GM21717 (cell line): Measurements from ENCODE around the gene DENND6B.
A peak's percentile ranks its signal among the peaks of the same experiment; 100 is the strongest.
"Not testable (repeated sequence)": the region's sequence is repeated elsewhere in the genome, so short reads cannot be mapped to it uniquely, and the experiment has no call there.

Experiments
- ATAC-seq: cut with Tn5 transposase; IDR thresholded peaks from one replicate; pipeline ENCODE4 v1.9.1; 2021; ENCODE audit warnings: mild to moderate bottlenecking, moderate library complexity; ENCODE audit not compliant: unreplicated experiment

Gene DENND6B, protein sequence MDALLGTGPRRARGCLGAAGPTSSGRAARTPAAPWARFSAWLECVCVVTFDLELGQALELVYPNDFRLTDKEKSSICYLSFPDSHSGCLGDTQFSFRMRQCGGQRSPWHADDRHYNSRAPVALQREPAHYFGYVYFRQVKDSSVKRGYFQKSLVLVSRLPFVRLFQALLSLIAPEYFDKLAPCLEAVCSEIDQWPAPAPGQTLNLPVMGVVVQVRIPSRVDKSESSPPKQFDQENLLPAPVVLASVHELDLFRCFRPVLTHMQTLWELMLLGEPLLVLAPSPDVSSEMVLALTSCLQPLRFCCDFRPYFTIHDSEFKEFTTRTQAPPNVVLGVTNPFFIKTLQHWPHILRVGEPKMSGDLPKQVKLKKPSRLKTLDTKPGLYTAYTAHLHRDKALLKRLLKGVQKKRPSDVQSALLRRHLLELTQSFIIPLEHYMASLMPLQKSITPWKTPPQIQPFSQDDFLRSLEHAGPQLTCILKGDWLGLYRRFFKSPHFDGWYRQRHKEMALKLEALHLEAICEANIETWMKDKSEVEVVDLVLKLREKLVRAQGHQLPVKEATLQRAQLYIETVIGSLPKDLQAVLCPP

DNA sequence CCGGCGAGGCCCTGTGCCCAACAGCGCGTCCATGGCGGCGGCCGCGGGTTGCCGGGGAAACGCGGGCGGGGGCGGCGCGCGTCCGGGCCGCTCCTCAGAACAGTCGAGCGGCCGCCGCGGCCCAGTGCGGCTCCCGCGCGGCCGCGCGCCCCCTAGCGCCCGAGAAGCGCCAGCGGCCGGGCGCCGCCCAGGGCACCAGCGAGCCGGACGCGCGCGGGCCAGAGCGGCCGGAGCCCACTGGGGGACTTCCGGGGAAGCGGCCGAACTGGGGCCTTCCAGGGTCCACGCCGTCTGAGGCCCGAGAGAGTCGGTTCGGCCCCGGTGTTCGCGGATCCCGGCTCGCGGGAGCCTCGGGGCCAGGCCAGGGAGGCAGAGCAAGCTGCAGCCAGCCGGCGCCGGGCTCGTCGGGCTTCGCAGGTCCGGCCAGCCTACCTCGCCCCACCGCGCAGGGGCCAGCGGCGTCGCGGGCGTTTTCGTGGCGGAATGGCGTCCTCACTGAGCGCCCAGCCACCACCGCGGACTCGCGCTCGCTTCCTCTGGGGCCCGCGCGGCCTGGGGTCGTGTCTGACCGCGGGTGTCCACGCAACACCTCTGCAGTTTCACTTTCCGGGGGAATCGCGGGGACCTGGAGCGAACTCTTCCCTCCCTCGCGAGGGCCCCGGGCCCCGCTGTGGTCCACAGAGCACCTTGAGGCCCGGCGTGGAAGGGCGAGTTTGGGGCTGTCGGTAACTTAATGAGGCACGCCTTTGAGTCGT, at the start of gene DENND6B:
TSS of gene DENND6B (minus strand) at position 57 of the 755 bp plus-strand sequence. CDS start at position 33, 24 bp downstream.
- peak; percentile 63 for ATAC-seq

DNA sequence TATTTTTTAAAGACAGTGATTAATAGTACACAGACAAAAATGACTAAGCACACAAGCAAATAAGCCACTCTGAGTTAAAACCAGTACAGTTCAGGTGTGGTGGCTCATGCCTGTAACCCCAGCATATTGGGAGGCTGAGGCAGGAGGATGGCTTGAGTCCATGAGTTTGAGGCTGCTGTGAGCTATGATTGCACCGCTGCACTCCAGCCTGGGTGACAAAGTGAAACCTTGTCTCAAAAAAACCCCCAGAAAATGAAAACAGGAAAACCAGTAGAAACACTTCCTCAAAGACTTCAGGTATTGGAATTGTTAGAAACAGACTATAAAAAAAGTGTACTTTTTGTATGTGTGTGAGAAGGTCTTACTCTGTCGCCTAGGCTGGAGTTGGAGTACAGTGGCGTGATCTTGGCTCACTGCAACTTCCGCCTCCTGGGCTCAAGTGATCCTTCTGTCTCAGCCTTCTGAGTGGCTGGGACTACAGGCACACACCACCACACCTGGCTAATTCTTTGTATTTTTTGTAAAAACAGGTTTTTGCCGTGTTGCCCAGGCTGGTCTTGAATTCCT, 49.4 kb upstream of the DENND6B start:
- no peak for ATAC-seq

DNA sequence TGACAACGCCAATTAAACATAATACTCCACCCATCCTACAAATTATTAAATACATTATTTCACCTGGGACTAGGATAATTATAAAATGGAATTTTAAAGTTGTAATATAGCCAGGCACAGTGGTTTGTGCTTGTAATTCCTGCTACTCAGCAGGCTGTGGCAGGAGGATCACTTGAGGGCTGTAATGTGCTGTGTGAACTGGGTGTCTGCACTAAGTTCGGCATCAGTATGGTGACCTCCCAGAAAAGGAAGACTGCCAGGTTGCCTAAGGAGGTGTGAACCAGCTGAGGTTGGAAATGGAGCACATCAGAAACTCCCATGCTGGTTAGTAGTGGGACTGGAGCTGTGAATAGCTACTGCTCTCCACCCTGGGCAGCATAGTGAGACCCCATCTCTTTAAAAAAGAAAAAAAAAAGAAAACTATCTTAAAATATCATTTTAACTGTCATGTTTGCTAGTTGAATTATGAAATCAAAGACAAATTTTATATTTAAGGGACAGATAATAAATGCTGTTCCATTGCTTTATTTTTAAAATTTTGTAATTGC, 44.4 kb upstream of the DENND6B start:
- ATAC-seq = no peak

DNA sequence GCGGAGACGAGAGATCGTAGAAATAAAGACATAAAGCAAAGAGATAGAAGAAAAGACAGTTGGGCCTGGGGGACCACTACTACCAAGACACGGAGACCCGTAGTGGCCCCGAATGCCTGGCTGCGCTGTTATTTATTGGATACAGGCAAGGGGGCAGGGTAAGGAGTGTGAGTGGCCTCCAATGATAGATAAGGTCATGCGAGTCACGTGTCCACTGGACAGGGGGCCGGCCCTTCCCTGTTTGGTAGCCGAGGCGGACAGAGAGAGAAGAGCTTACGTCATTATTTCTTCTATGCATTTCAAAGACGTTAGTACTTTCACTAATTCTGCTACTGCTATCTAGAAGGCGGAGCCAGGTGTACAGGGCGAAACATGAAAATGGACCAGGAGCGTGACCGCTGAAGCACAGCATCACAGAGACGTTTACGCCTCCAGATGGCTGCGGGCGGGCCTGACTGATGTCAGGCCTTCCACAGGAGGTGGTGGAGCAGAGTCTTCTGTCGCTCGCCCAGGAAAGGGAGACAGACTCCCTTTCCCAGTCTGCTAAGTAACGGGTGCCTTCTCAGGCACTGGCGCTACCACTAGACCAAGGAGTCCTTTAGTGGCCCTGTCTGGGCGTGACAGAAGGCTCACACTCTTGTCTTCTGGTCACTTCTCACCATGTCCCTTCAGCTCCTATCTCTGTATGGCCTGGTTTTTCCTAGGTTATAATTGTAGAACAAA, 41.1 kb upstream of the DENND6B start:
- ATAC-seq = no peak

DNA sequence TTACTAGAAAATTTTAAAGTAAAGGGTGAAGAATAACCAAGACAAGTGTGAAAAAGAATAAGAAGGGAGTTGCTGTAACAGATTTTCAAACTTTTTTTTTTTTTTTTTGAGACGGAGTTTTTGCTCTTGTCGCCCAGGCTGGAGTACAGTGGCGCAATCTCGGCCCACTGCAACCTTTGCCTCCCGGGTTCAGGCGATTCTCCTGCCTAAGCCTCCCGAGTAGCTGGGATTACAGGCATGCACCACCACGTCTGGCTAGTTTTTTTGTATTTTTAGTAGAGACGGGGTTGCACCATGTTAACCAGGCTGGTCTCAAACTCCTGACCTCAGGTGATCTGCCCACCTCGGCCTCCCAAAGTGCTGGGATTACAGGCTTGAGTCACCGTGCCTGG, 37.0 kb upstream of the DENND6B start:
- not testable (repeated sequence) for ATAC-seq

DNA sequence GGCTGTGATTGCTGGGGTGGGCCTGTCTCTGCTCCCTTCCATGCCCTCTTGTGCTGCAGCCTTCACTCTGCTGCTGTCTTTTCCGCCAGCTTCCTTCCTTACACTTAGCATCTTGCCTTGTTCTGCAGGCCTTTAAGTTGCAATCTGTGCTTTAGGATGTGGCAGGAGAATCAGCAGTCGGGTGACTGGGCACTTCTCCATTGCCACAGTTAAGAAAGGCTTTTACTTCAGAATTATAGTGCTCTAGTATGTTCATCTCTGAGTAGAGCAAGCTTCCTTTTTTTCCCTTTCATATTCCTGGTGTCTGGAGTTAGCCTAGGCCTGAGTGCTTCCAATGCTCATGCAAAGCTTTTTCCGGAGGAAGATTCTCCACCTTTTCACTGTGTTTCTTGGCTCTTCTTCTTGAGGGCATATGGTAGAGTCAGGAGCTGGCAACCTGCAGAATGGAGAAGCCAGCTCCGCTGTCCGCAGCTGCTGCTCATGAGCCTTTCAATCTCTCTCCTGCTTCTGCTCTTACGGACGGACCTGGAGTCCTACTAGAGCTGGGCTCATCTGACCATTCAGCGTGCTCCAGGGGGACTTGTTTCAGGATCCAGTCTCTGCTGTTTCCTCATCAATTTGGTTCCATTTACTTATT, 36.5 kb upstream of the DENND6B start:
- ATAC-seq = no peak

DNA sequence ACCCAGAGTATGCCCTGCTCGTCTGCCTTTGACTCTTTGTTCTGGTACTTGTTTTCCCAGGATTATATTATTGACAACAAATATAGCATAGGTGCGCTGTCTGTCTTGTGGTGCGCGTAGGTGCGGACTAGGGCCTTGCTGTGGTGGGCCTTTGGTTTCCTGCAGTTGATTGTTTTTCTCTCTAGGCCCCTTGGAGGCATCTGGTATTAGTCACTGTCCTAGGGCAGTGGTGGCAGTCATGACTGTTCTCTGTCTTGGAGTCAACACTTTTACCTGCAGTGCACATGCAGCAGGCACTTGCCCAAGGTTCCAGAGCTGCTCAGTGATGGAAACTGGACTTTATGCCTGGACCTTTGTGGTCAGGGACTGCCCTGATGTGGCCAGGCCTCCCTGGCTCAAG, 34.9 kb upstream of the DENND6B start:
- no peak for ATAC-seq

DNA sequence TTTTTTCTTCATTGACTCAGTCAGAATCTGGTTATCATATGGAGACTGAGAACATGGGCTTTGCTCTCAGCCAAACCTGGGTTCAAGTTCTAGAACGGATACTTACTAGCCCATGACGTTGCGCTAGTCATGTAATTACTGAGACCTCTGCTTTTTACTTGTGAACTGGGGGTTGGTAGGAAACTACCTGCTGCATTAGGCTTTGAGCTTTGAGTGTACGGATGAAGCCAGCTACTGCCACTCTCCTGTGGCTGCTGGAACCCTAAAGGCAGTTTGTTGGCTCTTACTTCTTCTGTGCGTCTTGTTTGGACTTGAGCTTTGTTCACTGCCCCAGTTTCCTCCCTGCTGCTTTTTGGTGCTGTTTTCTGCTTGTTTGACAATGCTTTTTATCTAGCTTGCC, 34.4 kb upstream of the DENND6B start:
- no peak for ATAC-seq

DNA sequence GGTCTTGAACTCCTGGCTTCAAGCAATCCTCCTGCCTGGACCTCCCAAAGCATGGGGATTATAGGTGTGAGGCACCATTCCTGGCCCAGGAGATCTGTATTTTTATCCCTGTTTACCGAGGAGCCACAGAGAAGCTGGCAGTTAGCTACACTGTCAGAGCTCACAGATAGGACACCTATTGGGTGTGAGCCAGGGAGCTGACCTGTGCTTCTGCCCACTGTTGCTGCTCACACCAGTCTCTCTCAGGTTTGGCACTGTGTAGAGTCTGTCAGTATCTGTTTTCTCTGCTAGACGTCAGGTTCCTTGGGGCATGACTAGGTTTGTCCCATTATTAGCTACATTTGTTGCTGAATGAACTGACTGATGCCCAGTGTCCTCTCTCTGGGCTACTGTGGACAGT, 33.8 kb upstream of the DENND6B start:
- ATAC-seq = no peak

DNA sequence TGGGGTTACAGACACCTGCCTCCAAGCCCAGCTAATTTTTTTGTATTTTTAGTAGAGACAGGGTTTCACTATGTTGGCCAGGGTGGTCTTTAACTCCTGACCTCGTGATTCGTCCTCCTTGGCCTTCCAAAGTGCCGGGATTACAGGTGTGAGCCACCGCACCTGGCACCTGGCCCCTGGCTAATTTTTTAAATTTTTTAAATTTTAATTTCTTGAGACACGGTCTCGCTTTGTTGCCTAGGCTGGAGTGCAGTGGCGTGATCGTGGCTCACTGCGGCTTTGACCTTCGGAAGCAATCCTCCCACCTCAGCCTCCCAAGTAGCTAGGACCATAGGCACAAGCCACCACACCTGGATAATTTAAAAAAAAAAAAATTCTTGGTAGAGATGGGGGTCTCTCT, 30.9 kb upstream of the DENND6B start:
- ATAC-seq = no peak

DNA sequence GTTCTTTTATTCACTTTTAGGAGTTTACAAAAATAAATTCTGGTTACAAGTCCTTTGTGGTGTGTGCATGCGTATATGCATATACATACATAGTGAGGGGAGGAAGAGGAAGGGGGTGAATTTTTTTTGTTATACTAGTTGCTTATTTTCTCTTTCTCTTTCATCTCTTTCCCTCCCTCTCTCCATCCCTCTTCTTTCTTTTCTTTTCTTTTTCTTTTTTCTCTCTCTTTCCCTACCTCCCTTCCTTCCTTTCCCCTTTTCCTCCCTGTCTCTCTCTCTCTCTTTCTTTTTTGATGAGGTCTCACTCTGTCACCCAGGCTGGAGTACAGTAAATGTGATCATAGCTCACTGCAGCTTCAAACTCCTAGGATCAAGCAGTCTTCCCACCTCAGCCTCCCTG, 30.4 kb upstream of the DENND6B start:
- ATAC-seq = no peak

DNA sequence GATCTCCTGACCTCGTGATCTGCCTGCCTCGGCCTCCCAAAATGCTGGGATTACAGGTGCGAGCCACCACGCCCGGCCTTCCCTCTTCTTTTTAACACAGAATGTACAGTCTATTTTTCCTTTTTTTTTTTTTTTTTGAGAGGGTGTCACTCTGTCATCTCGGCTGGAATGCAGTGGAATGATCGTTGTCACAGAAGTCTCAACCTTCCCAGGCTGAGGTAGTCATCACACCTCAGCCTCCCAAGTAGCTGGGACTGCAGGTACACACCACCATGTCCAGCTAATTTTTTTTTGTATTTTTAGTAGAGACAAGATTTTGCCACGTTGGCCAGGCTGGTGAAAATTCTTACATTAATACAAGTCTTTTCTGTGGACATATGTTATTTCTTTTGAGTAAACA, 29.4 kb upstream of the DENND6B start:
- no peak for ATAC-seq

DNA sequence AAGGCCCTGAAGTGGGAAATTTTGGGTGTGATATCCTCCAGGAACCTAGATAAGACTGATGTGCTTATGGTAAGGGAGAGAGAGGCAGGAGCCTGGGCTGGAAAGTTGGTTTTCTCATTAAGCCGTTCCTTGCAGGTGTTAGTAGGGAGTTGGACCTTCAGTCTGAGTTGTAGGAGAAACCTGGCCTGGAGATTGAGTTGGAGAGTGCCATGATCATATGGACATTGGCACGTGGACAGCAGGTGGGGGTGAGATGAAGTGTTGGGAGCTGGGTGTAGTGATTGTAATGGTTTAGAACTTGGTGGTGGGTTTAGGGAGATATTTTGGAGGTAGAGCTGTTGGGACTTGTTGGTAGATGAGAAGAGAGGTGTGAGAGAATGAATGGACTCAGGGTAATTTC, 21.2 kb upstream of the DENND6B start:
- no peak for ATAC-seq

DNA sequence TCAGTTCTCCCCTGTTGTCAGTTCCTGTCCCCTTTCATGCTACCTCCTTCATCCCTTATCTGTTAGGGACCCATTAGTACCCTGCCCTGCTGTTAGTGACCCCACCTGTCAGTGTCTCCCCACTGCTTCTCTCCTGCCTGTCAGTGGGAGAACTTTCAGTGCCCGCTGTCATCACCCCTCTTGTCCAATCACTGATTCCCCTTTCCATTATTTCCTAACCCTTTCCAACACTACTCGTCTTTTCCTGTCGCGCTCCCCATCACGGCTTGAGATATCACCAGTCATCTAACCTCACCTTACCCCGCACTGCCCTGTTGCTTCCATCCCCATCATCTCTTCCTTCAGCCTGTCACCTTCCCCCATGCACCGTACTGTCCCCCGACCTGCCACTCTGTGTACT, 20.3 kb upstream of the DENND6B start:
- ATAC-seq = no peak

DNA sequence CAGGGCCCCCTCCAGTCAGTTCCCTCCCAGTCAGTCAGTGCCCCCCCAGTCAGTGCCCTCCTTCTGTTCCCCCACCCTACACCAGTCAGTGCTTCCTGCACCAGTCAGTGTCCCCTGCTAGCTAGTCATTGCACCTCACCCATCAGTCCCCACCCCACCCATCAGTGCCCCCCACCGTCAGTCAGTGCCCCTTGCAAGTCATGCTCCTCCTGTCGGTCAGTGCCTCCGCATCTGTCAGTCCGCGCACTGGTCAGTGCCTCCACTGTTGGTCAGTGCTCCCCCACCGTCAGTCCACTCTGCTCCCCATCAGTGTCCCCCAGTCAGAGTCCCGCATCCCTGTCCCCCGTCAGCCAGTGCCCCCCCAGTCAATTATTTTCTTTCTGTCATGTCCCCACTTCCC, 19.7 kb upstream of the DENND6B start:
- ATAC-seq = no peak

DNA sequence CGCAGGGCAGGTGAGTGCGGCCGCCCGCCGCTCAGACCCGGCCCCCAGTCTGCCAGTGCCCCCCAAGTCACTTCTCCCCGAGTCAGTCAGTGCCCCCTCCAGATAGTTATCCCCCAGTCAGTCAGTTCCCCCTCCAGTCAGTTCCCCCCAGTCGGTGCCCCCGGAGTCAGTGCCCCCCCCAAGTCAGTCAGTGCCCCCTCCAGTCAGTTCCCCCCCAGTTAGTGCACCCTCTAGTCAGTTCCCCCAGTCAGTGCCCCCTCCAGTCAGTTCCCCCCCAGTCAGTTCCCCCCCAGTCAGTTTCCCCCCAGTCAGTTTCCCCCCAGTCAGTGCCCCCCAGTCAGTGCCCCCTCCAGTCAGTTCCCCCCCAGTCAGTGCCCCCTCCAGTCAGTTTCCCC, 16.7 kb upstream of the DENND6B start:
- no peak for ATAC-seq

DNA sequence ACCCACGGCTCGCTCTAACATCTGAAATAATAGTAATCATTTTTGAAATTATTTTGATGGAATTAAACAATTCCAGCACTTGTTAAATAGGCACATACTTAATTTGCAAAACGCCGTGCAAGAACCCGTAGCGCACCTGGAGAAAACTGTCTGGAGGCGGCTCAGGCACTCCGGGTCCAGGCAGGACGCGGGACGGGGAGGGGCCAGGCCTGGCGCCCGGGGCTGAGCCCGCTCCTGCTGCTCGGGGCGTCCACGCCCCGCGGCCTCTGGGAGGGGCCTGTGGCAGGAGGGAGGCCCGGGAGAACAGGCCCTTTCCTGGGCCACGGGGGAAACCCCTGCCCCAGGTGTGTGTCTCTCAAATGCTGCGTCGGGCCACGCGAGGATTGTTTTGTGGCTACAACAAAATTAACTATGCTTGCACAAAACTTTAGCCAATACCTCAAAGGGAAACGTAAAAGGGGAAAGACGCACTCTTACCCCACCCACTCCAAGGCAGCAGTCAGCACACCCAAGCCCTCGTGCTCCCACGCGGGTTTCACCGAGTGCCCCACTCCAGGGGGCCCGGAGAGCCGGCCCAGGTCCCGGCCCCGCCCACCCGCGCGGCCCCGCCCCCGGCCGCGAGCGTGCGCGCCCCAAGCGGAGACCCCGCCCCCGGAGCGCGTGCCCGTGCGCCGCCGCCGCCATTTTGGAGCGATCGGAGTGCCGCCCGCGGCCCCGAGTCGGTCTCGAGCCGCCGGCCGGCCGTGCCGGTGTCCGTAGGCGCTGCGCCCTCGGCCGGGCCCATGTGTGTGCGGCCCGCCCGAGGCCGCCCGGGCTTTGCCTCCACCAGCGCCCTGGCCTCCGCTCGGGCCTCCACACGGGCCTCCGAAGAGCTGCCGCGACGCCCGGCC, 16.1 kb upstream of the DENND6B start, which contains the start of gene PPP6R2:
TSS of gene PPP6R2 (plus strand) at position 677 of the 890 bp plus-strand sequence. CDS start 50,582 bp downstream, outside the sequence.
- peak; percentile 64 for ATAC-seq

DNA sequence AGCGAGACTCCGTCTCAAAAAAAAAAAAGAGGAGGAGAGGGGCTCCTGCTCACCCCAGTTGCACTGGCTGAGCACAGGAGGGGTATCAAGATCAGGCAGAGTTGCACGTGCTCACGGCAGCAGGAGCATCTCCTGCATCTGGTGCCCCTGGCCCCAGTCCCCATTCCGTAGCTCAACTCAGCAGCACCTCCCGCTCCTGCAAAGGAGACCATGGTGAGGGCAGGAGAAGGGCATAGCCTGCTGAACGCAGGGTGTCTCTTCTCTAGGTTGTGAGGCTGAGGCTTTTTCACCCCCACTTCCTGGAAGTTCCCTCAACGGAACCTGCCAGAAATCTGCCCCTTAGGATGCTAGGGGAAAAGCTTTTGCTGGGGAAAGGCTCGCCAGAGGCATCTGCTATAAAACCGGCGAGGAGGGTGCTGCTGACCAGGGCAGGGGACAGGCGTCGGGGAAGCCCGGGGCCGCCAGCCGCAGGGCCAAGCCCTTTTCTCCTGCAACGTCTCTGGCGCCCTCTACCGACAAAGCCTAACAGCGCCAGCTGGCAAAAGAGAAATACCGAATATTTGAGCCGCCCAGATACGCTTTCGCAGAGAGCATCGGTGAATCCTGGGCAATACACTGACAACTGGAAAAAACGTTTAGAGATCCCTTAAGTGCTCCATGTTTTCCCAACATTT, 15.3 kb upstream of the DENND6B start:
- ATAC-seq = peak; percentile 59
